Smooth muscle cell (in vitro differentiated cells): ENCODE measurements around the gene DUS1L. TPM values are rescaled to one million over a fixed set of nuclear protein-coding genes. Genes with fewer than 3 reads are reported as not detected.

Source experiments
- DNase-seq: peaks from one replicate; lab custom pipeline; 2025; ENCODE audit not compliant: unreplicated experiment; lab: John Stamatoyannopoulos, UW
- H2AFZ ChIP-seq: fragments of 200-600 bp; sonication (generic); 2 replicates; pipeline ENCODE4 v1.6.0; 2016; ENCODE audit warnings: antibody characterized with exemption, low read depth, mild to moderate bottlenecking
- H3F3A ChIP-seq: fragments of 200-600 bp; sonication (generic); 2 replicates; pipeline ENCODE4 v1.6.0; 2017; ENCODE audit warnings: antibody characterized with exemption, low read depth
- H3K27ac ChIP-seq: fragments of 200-600 bp; sonication (generic); 2 replicates; pipeline ENCODE4 v1.5.1; 2016; ENCODE audit warnings: low read depth, mild to moderate bottlenecking
- H3K27me3 ChIP-seq: fragments of 200-600 bp; sonication (generic); 2 replicates; pipeline ENCODE4 v1.6.1; 2016; ENCODE audit warnings: low read depth, mild to moderate bottlenecking
- H3K36me3 ChIP-seq: fragments of 200-600 bp; sonication (generic); 2 replicates; pipeline ENCODE4 v1.5.1; 2016; ENCODE audit warnings: low read depth
- H3K4me1 ChIP-seq: fragments of 200-600 bp; sonication (generic); 2 replicates; pipeline ENCODE4 v1.5.1; 2016; ENCODE audit warnings: low read depth
- H3K4me2 ChIP-seq: fragments of 200-600 bp; sonication (generic); 2 replicates; pipeline ENCODE4 v1.6.0; 2016; ENCODE audit warnings: mild to moderate bottlenecking
- H3K4me3 ChIP-seq: fragments of 200-600 bp; sonication (generic); 2 replicates; pipeline ENCODE4 v1.5.1; 2016; ENCODE audit warnings: mild to moderate bottlenecking
- H3K79me2 ChIP-seq: fragments of 200-600 bp; sonication (generic); 2 replicates; pipeline ENCODE4 v1.6.0; 2016; ENCODE audit warnings: low read depth, mild to moderate bottlenecking
- H3K9ac ChIP-seq: fragments of 200-600 bp; sonication (generic); 2 replicates; pipeline ENCODE4 v1.6.0; 2016; ENCODE audit warnings: low read depth
- H3K9me3 ChIP-seq: fragments of 200-600 bp; sonication (generic); replicated peaks from 2 replicates; pipeline ENCODE4 v1.5.1; 2016; ENCODE audit warnings: low read depth
- H4K20me1 ChIP-seq: fragments of 200-600 bp; sonication (generic); 2 replicates; pipeline ENCODE4 v1.6.0; 2016; ENCODE audit warnings: low read depth
- WGBS: methylation state at CpG from one replicate; pipeline ENCODE4 v1.1.7; 2016; ENCODE audit warnings: low lambda C conversion rate; 5-methylcytosine and 5-hydroxymethylcytosine counted together
- polyA plus RNA-seq: library from polyadenylated mRNA; unstranded; fragments of >200 nt; fragmentation: Nextera tagmentation; extraction: Ambion mirVana; gene quantifications from 2 replicates; pipeline ENCODE4 v1.2.1, GENCODE V29; 2016
- total RNA-seq: library from RNA; depleted of rRNA; stranded (reverse); fragments of >200 nt; gene quantifications from 2 replicates; pipeline ENCODE4 v1.2.3, GENCODE V29; 2014
- TF ChIP-seq, protein P1 (sequence below): fragments of 200-600 bp; sonication (generic); IDR thresholded peaks from 2 replicates; pipeline ENCODE4 v1.5.1; 2017; ENCODE audit warnings: borderline replicate concordance, mild to moderate bottlenecking, antibody characterized with exemption; ENCODE audit not compliant: insufficient read depth, poor library complexity, severe bottlenecking

DUS1L gene
- total and polyA plus RNA-seq, 2 experiments from 2014 or later, result 49.4 to 125 TPM

GRCh38 chr17:82018152-82018988 is 47.2 kb downstream of the DUS1L start:
- no peak overlapping the region for H3K9ac ChIP-seq
- no peaks in the 10 kb centered on the region for H3F3A ChIP-seq
- WGBS, result 90% methylated on average over 16 of the region's 19 CpGs
- TF ChIP-seq, protein P1, sequence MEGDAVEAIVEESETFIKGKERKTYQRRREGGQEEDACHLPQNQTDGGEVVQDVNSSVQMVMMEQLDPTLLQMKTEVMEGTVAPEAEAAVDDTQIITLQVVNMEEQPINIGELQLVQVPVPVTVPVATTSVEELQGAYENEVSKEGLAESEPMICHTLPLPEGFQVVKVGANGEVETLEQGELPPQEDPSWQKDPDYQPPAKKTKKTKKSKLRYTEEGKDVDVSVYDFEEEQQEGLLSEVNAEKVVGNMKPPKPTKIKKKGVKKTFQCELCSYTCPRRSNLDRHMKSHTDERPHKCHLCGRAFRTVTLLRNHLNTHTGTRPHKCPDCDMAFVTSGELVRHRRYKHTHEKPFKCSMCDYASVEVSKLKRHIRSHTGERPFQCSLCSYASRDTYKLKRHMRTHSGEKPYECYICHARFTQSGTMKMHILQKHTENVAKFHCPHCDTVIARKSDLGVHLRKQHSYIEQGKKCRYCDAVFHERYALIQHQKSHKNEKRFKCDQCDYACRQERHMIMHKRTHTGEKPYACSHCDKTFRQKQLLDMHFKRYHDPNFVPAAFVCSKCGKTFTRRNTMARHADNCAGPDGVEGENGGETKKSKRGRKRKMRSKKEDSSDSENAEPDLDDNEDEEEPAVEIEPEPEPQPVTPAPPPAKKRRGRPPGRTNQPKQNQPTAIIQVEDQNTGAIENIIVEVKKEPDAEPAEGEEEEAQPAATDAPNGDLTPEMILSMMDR, result no peak
- no peak overlapping the region for H3K4me2 ChIP-seq
- H3K9me3 ChIP-seq, result no peaks in the 10 kb centered on the region
- H3K4me1 ChIP-seq, result peaks cover 8% of the 10 kb centered on the region
- H3K4me3 ChIP-seq, result no peak overlapping the region
- peaks cover 3% of the 10 kb centered on the region for H3K79me2 ChIP-seq
- H2AFZ ChIP-seq, result no peak overlapping the region
- no peak overlapping the region for H3K27ac ChIP-seq
- no peaks in the 10 kb centered on the region for H3K27me3 ChIP-seq
- no peaks in the 10 kb centered on the region for H3K36me3 ChIP-seq
- no peak for DNase-seq
- H4K20me1 ChIP-seq, result peaks cover 27% of the 10 kb centered on the region

DNA sequence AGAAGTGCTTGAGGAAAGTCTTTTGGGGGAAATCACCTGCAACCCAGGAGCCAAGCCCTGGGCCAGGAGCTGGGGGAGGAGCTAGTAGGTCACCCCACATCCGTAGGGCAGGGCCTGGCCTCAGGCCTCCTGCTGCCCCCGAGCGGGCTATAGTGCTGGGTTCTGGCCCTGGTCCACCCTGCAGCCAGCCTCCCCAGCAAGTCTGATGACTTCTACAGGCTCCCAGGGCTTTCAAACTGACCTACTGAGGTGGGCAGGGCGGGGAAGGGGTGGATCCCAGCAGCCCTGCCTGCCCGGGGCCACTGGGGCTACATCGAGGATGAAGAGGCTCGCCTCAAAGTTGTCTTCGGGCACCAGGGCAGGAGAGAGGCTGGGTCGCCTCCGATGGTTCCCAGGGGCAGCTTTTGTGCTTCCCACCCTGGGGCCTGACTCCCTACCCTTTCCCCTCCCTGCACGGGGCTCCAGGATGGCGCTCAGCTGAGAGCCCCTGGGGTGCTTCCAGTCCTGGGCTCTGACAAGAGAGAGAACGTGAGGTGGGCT is 47.9 kb downstream of the DUS1L start:
- WGBS, result 95% methylated on average over 13 of the region's 13 CpGs
- Histone ChIP-seq H3K9ac (no peak overlapping the region), H4K20me1 (peaks cover 27% of the 10 kb centered on the region), H3K27me3 (no peaks in the 10 kb centered on the region), H3K9me3 (no peaks in the 10 kb centered on the region), H2AFZ (no peak overlapping the region), H3K27ac (no peak overlapping the region), H3K79me2 (peaks cover 3% of the 10 kb centered on the region), H3K4me1 (peaks cover 8% of the 10 kb centered on the region), H3K36me3 (no peaks in the 10 kb centered on the region), H3K4me2 (no peak overlapping the region), H3F3A (no peaks in the 10 kb centered on the region), H3K4me3 (no peak overlapping the region)
- DNase-seq, result no peak
- TF ChIP-seq, protein P1, result no peak

DNA sequence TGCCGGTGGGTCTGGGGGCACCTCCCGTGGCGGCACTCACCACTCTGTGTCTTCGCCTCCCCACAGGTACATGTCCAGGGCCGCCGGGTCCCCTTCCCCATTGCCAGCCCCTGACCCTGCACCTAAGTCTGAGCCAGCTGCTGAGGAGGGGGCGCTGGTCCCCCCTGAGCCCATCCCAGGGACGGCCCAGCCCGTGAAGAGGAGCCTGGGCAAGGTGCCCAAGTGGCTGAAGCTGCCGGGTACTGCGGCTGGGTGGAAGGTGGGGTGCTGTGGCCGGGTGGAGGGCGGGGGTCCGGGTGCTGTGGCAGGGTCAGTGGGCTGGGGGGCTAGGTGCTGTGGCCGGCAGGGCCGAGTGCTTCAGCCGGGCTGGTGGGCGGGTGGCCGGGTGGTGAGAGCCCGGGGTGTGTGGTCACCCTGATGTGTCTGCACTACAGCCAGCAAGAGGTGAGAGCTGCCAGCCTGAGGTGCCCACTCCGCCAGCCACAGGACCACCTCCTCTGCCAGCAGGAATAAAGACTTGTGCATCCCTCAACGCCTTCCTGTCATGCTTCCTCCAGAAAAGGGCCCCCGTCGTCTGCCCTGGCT is 48.6 kb downstream of the DUS1L start:
- Histone ChIP-seq H3K79me2 (peaks cover under 1% of the 10 kb centered on the region), H3K27me3 (no peaks in the 10 kb centered on the region), H3F3A (no peaks in the 10 kb centered on the region), H3K36me3 (no peaks in the 10 kb centered on the region), H3K27ac (no peak overlapping the region), H3K9me3 (no peaks in the 10 kb centered on the region), H3K4me1 (peaks cover 5% of the 10 kb centered on the region), H3K9ac (no peak overlapping the region), H3K4me2 (no peak overlapping the region), H4K20me1 (peaks cover 25% of the 10 kb centered on the region), H3K4me3 (no peak overlapping the region), H2AFZ (no peak overlapping the region)
- no peak for DNase-seq
- TF ChIP-seq, protein P1, result no peak
- 98% methylated on average over 11 of the region's 24 CpGs for WGBS
